Superior temporal gyrus (tissue), 1 donor: ENCODE results near the gene USP47.

ENCODE experiments used
- DNase-seq: peaks from one replicate; pipeline ENCODE4 v3.0.0-alpha.2; 2016; ENCODE audit errors: extremely low spot score

USP47 gene

DNA sequence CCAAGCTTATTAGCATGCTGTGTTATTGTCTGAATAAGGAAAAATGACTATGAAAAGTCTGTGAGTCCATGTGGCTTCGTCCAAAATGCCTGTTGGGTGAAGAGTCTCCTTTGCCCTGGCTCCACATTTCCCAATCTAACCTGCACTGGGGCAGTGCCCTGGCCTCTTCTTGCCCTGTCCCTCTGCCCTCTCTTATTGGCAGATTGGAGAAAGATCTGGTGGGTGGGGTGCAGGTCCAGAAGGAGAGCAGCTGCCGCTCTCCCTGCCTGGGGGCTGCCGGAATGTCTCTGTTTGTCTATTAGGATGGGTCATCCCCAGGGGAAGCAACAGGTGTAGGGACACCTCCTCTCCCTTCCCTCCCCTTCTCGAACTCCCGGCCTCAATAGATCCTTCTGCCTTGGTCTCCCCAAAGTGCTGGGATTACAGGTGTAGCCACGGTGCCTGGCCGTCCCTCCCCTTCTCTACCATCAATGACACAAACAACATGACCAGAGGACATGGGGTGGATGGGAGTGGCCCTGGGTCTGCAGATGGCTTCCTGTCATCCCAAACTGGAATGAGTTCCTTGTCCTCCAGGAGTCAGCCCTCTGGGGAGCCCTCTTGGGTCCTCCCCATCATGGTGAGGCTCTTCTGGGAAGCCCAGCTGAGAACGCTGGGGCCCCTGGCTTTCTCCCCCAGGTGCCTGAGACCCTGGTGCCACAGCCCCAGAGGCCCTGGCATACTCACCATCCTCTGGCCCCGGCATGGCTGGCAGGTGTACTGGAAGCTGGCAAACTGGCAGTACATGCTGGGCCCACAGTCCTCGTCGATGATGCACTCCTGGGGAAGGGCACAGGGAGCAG is 126.1 kb downstream of the USP47 start:
- DNase-seq = no peak

DNA sequence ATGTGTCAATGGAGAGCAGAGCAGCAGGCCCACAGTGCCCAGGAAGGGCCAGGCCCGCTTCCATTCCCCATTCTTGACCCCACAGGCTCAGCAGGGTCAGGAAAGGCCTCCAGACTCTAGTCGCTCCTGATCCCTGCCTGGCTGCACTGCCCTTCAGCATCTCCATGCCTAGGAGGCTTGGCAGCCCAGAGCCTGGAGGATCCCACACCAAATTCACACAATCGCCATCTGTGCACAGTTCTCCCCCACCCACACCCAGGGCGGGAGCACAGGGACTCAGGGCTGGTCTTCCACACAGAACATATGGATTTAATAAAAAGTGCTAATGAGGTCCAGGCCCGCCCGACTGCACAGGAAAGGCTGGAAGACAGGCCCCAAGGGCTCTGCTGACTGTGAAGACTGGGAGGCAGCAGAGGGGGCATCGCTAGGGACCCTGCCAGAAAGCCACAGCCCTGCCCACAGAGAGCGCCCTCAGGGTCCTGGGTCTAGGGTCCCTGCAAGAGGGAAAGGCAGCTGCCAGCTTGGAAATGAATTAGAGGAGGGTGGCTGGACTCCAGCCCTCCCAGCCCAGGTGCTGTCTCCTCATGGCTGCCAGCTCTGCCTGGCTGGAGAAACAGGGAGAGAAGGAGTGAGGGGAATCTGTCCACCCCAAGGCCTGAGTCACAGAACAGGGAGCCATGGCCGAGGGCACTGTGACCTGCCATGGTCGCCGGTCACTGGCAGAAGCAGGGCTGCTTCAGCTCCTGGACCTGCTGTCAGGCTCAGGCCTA is 126.9 kb downstream of the USP47 start:
- DNase-seq = no peak

DNA sequence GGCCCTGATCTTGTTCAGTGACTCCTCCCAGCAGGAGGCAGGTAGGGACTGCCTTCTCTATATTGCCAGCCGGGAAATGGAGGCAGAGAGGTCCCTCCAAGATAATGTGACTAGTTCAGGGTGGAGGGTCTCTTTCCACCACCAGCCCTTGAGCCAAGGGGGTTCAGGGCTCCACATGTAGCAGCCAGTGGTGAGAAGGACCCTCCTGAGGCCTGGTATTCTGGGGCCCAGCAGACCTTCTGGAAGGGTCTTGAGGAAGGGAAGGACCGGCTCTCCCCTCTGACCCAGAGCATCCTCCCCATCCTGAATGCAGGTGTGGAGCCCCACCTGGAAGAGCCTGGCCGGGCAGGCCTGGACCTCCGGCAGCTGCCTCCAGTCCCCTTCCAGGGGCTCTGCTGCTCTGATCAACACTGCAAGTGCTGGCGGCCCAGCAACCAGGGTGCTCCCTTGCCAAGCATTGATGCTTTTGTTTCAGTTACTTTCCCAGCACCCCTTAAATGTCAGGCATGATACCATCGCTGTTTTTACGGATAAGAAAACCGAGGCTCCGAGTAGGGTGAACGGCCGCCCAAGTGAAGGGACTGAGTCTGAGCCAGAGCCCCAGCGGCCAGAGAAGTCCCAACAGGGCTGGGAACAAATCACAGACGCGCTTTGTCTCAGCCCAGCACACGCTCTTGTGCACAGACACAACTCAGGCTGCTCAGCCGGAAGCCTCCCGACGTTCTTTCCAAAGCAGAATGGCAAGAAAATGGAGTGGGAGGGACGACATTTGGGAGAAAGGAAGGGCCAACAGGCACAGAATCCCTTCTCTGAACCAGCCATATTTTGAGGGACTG is 127.8 kb downstream of the USP47 start:
- DNase-seq = peak; percentile 82

DNA sequence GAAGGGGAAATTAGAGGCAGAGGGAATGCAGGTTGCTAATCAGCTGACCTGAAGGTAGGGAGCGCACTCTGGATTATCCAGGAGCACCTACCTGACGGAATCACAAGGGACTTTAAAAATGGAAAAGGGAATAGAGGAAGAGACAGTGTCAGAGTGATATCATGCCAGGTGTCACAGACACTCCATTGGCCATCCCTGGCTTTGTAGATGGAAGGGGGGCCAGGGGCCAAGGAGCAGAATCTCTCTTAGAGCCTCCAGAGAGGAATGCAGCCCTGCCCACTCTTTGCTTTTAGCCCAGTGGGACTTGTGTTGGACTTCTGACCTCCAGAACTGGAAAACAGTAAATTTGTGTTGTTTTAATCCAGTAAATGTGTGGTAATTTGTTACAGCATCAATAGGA is 128.8 kb downstream of the USP47 start:
- no peak for DNase-seq

DNA sequence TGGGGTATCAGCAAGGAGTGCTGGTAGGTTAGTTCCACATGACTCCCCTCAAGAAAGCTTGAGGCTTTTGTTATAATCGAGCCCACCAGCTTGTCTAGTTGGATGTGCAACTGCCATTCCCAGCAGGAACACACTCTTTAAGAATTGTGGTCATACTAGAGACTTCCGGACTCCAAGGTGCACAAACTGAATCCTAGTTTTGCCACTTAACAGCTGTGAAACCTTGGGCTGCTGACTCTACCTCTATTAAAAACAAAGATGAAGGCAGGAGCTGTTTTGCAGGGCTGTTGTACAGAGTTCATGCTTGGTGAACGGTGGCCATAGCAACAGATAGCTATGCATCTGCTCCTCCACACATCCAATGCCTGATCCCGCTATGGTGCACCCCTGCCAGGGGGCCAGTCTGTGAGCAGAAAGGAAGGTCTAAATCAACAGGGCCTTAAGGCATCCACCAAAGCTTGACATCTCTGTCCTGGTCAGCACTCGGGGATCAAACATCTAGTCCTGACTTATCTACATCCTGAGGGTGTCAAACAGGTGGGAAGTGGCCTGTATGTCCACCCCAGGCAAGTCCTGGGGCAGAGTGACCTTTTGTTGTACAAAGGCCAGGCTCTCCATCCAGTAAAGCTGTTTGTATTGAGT is 130.3 kb downstream of the USP47 start:
- no peak for DNase-seq

DNA sequence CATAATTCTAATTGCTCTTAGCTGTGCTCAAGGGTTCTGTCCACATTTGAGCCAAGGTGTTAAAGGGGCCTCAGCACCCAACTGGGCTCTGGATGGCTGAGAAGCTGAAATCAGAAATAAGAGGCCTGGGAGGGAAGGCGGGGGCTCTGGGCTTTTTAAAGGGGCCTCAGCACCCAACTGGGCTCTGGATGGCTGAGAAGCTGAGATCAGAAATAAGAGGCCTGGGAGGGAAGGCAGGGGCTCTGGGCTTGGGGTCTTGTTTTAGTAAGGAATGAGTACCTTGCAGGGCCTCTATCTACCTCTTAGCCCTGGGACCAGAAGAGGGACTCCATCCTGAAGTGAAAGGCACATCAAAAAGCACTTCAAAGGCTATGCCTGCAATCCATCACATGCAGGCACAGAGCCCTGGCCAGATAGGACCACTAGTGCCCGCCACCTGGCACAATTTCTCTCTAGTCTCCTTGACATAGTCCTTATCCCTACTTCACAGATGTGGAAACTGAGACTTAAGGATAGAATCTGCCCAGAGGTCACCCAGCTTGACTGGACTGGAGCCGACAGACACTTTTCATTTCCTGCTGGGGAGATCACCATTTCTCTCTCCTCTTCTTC is 131.1 kb downstream of the USP47 start:
- DNase-seq = no peak

DNA sequence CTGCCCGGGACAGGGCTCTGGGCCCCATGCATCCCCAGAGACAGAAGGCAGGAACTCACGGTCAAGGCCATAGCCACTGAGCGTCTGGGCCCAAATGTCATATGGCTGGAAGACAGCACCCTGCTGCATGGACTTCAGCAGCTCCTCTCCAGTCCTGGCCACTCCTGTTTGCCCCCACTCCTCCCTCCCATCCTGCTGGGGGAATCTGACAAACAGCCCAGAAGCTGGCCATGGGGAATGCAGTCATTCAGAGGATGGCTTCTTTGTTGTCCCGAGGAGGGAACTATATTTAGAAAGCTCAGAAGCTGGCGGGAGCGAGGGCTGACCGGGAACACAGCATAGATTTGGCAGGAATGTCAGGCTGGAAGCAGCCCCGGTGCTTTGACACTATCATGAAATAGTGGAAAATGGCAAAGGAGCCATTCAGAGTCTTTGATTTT is 131.6 kb downstream of the USP47 start:
- peak; percentile 82 for DNase-seq

DNA sequence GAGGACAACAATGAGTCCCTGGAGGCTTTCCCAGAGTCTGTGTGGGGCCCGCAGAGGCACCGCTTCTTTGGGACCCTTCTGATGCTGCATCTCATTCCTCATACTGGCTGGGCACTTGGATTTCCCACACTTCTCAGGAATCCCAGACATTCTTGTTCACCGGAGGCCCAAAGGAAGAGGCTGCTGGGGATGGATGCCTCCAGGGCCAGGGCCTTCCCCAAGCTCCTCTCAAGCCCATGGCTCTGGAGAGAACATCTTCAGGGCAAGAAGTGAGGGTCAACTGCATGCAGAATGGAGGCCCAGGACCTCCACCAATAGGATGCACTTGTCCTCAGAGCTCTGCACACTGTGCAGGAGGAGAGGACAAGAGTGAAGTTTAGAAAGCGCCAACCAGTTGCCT is 132.1 kb downstream of the USP47 start:
- DNase-seq = no peak

DNA sequence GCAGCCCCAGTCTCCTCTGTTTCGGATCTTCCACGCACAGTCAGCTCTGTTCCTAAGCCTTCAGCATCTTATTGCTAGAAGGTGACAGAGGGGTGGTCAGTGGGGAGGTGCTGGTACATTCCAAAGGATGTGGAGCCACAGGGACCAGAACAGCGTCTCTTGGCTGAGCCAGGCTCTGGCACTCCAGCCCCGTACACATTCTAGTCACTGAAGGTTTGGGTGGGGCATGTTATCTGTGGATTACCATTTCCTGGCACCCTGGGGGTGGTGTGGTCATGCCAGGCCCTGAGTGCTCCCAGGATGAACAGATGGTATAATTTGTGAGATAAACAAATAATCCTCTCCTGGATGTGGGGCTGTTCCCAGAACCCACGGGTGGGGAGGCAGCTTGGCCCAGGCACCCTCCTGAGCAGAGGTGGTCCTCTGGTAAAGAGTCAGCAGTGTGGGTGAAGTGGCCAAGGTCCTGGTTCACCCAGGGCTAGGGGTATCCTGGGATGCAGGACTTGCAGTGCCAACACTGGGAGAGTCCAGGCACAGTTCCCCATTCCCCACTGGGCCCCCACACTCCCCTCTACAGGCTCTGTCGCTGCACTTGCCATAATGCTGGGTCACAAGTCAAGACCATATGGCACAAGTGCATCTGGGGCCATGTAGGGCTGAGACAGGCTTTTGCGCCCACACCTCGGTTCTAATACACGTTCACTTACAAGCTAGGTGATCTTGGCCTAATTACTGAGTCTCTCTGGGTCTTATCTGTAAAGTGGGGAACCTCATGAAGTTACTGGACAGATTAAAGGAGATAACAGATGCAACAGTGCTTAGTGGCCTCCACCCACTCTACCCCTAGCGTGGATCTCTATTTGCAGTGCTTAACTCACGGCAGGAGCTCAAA is 133.7 kb downstream of the USP47 start:
- DNase-seq = no peak

DNA sequence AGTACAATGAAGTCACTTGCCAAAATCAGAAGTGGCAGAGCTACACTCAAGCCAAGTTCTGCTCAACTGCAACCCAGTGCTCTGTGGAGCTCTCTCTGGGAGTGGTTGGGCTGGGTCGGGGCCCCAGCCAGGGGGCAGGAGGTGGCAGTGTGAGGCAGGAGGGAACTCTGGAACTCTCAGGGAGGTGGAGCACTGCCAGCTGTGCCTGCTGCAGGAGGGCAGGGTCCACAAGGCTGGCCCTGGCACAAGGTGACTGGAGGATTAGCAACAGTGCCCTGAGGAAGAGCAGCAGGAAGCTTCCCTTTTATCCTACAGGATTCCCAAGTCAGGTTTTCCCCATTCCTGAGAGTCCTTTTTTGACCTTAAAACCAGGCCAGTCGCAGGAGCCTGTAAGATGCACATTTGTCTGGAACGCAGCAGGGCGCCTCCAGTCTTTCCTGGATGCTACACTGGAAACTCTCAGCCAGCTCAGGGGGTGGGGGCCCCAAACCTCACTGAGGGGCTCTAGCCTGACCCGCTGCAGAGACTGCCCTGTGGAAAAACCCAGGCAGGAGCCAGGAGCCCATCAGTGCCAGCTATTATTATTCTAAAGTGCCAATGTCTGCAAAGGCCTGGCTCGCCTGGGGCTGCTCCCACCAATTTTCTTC is 134.8 kb downstream of the USP47 start:
- no peak for DNase-seq

DNA sequence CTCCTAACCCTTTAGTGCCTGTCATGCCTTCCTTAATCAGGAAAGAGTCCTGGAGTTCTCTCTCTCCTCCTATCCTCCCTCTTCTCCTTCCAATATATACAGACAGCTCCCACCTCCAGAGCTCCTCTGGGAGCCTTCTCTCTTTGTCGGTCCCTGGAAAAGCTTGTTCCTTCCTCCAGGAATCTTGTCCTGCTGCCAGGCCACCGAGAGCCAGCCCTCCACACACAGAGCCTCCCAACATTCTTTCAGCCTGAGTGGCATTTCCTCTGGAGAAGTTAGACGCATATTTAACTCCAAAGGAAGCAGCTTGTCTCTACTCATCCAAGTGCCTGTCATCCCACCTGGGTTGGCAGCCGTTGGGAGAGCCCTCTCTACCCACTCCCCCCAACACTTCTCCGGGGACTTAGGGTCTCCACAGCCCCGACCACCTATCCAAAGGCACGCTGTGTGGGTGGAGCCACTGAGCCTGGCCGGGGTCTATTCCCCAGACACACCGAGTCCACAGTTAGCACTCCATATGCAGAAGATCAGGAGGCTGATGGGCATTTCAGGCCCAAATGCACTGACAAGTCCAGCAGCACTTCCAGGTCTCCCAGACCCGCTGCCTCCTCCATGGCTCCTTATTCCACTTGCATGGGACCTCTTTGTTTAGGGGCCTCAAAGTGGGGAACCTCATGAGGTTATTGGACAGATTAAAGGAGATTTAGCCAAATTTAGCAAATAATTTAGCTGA is 135.6 kb downstream of the USP47 start:
- no peak for DNase-seq

DNA sequence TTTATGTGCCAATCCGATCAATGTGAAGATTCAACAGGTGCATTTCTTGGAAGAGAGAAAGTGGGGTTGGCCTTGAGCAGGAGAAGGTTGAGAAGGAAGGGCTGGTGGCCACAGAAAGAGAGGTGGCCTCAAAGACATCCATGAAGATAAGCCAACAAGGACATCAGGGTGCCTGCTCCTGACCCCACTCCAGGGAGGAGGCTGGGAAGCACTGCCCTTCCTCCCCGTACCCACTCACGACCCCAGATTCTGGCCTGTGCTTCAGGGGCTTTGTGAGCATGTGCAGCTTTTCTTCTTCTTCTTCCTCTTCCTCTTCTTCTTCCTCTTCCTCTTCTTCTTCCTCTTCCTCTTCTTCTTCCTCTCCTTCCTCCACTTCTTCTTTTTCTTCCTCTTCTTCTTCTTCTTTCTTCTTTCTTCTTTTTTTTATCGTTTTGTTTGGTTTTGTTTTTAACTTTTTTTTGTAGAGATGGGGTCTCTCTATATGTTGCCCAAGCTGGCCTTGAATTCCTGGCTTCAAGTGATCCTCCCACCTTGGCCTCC is 136.4 kb downstream of the USP47 start:
- no peak for DNase-seq

DNA sequence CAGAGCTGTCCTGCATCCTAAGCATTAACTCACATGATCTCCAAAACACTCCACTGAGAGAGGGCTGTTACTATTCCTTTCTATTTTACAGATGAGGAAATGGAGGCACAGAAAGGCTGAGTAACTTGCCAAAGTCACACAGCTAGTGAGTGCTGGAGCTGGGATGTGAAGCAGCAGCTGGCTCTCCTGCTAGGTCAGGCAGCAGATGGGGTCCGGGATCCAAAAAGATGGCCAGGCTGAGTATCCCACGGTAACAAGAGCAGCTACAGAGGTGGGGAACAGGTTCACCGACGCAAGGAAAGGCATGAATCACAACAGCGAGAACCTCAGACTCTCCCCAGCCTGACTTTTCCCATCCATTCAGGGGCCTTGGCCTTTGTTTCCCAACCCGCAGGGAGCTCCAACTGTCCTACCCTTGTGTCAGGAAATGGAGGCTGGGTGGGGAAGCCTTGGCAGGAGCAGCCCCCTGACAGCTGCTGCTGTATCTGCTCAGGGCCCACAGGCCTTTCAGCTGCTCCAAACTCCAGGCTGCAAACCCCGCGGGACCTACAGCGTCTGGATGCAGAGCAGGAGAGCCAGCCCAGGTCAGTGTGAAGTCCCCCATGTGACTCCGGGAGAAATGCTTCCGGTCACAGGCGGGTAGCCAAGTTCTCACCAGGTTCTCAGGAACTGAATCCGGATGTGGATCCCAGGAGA is 137.2 kb downstream of the USP47 start:
- DNase-seq = no peak

DNA sequence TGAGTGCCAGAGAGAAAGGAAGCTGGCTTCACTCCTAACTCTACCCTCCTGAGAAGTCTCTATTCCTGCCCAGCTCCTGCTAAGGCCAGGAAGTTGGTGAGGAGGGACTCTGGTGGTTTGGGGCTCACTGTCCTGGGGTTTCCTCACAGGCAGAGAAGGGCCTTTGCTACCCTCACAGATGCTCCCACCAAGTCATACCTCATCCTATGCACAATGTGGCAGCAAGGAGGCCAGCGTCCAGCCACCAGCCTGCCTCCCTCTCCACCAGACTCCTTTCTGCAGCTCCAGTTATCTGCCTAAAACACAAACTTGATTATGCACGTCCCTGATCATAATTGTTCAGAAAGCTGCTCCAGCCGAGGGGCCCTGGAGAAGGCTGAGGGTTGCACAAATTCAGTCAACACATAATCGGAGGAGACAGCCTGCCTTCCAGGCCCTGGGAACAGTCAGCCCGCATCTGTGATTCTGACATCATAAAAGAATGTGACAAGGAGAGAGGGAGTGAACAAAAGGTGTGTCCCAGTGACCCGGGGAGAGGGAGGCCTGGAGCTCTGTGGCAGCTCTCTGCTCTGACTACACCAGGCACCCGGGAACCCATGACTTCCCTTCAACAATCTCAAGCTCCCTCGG is 137.8 kb downstream of the USP47 start:
- no peak for DNase-seq

DNA sequence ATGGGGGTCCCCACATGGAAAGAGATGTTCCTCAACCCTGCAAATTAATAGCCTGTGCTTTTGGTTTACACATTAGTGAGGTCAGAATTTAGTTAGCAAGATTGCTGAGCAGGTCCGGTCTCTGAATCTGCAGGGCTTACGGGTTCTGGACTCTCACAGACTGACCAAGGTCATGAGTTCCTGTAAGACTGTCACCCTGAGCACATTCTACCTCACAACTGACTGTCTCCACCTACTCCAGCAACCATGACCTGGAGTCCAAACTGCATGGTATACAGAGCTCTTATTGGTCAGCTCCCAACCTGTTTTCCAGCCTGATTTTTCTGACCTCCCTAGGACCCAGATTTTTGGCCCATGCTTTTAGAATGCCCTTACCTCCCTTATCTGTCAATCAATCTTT is 138.4 kb downstream of the USP47 start:
- no peak for DNase-seq

DNA sequence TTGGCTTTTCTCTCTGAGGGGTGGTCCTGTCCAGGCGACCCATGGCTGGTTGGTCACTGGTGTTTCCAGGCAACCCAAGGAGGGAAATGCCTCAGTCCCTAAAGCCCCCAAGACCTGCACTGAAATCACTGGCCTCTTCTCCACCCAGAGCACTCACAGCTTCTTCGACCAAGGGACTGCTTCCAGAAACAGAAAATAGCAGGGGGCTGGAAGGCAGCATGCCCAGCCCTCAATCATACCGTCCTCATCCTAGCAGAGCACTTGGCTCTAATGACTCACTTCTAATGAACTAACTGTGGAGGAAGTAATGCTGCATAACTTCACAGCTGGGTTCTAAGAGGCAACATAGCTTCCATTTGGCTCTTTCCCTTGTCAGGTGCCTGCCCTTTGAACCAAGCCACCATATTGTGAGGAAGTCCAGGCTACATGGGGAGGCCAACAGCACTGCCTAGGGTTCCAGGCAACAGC is 139.1 kb downstream of the USP47 start:
- no peak for DNase-seq

DNA sequence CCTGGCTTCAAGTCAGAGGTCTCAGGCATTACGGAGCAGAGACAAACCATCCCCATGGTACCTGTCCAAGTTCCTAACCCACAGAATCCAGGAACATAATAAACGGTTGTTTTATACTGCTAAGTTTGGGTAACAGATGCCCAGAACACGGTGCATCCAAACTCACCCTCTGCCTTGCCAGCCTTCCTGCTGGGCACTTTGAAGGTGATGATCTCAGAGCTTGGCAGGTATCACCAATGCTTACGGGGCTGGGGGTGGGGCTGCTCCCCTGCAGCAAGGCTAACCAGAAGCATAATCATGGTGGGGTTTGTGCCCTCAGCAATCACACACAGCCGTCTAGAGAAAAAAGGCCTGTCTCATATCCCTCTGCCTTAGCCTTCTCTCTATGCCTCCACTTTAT is 139.6 kb downstream of the USP47 start:
- no peak for DNase-seq

DNA sequence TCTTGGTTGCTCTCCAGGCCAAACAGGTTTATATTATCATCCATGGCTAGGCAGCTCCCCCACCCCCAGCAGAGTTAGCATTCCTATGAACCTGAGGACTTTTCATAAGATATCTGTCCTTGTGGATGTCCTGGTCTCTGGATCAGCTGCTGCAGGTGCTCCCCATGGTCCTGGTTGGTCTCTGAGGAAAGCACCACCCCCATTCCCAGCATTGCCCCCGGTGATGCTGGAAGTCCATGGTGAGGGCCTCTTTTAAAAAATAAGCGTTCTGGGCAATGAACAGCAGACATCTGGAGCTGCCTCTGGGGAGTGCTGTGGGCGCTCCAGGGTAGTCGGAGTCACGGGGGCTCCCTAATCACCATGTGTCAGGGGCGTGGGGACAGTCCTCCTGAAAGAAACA is 140.1 kb downstream of the USP47 start:
- no peak for DNase-seq
